ENCODE data around the gene COL15A1. TPM values are rescaled to one million over a fixed set of nuclear protein-coding genes. Genes with fewer than 3 reads are reported as not detected.

Gene COL15A1
- total RNA-seq, 1 experiment from 2014 or later, result not detected

GRCh38 chr9:99034149-99034548 is 90.4 kb downstream of the COL15A1 start:
- Histone ChIP-seq H4K20me1 (ENCODE audit: control insufficient read depth, insufficient read depth, insufficient read length) (no peaks in the 10 kb centered on the region), H3K56ac (ENCODE audit: insufficient read length, low read depth, low read length) (no peak overlapping the region), H3K4me2 (ENCODE audit: insufficient read depth, insufficient read length, low read length) (no peak overlapping the region), H4K91ac (ENCODE audit: insufficient read length, low read depth, low read length) (no peak overlapping the region), H3K79me2 (ENCODE audit: insufficient read depth, low read length) (no peaks in the 10 kb centered on the region), H3K23ac (ENCODE audit: insufficient read length, low read depth, low read length) (no peak overlapping the region), H3K4ac (ENCODE audit: low read depth, low read length) (no peak overlapping the region), H3K14ac (ENCODE audit: insufficient read depth, low read length) (no peak overlapping the region), H2BK5ac (ENCODE audit: insufficient read length, low read length) (no peak overlapping the region), H3K23me2 (ENCODE audit: insufficient read length, low read depth, low read length, poor library complexity, severe bottlenecking) (no peaks in the 10 kb centered on the region), H3K4me1 (ENCODE audit: insufficient read depth, low read length) (no peaks in the 10 kb centered on the region), H3K27ac (ENCODE audit: insufficient read length, low read depth, low read length) (no peak overlapping the region), H3K27me3 (ENCODE audit: insufficient read depth, low read length) (no peaks in the 10 kb centered on the region), H3T11ph (ENCODE audit: low read length) (no peak overlapping the region), H4K5ac (ENCODE audit: insufficient read length, low read depth, low read length) (no peak overlapping the region), H2BK20ac (ENCODE audit: low read depth, low read length, poor library complexity, severe bottlenecking) (no peak overlapping the region), H2BK12ac (ENCODE audit: insufficient read length, low read depth, low read length) (no peak overlapping the region), H3K9me3 (ENCODE audit: control insufficient read depth, low read depth, low read length) (no peaks in the 10 kb centered on the region), H2BK15ac (ENCODE audit: low read depth, low read length) (no peak overlapping the region), H2BK120ac (ENCODE audit: low read depth, low read length, poor library complexity, severe bottlenecking) (no peak overlapping the region), H4K8ac (replicated peaks; ENCODE audit: insufficient read length, low read depth, low read length) (no peak overlapping the region), H3K18ac (ENCODE audit: insufficient read length, low read depth, low read length) (no peak overlapping the region), H2AFZ (ENCODE audit: low read length) (no peak overlapping the region), H3K79me1 (ENCODE audit: insufficient read depth, low read depth, low read length, poor library complexity, severe bottlenecking) (no peaks in the 10 kb centered on the region), H3K9ac (ENCODE audit: extremely low read depth, insufficient read length, low read length) (no peak overlapping the region), H2AK5ac (ENCODE audit: insufficient read length, low read length) (no peak overlapping the region)
- Mint-ChIP-seq H3K27me3 (ENCODE audit: low read depth) (peaks cover 2% of the 10 kb centered on the region), H3K9me3 (no peaks in the 10 kb centered on the region), H3K27ac (no peak overlapping the region; a peak in 1 of 7 replicates), H3K36me3 (ENCODE audit: insufficient read depth in 1 of 3, low read depth in 3 of 3) (no peaks in the 10 kb centered on the region), H3K4me3 (no peak overlapping the region), H3K4me1 (peaks cover 0 to 4% of the 10 kb centered on the region in 2 experiments; a peak in 1 of 4 replicates)
- no CpG with 5 or more reads among the region's 3 CpGs for WGBS (ENCODE audit: extremely low coverage, insufficient read length, low lambda C conversion rate)
- DNase-seq, result no peak
- no peak for TF ChIP-seq CTCF (conservative IDR thresholded peaks at IDR 0.05)
